Loucy (cell line): ENCODE results near the gene LHCGR.

Experiments used
- H2AFZ ChIP-seq: fragments of 200-600 bp; sonication (generic); 2 replicates; pipeline ENCODE4 v1.6.0; 2016; ENCODE audit warnings: antibody characterized with exemption, mild to moderate bottlenecking, low read length, moderate library complexity
- H3F3A ChIP-seq: fragments of 200-600 bp; 2 replicates; pipeline ENCODE4 v1.6.0; 2016; ENCODE audit warnings: antibody characterized with exemption, low read depth, mild to moderate bottlenecking
- H3K27me3 ChIP-seq: fragments of 200-600 bp; sonication (generic); 2 replicates; pipeline ENCODE4 v1.6.1; 2014; ENCODE audit warnings: low read length, mild to moderate bottlenecking; ENCODE audit not compliant: insufficient read depth, poor library complexity, severe bottlenecking
- H3K36me3 ChIP-seq: fragments of 200-600 bp; sonication (generic); 2 replicates; pipeline ENCODE4 v1.6.1; 2016; ENCODE audit warnings: low read length; ENCODE audit not compliant: insufficient read depth
- H3K4me1 ChIP-seq: fragments of 200-600 bp; sonication (generic); 2 replicates; pipeline ENCODE4 v1.5.1; 2014; ENCODE audit warnings: low read length, mild to moderate bottlenecking; ENCODE audit not compliant: insufficient read depth, poor library complexity, severe bottlenecking
- H3K4me2 ChIP-seq: fragments of 200-600 bp; sonication (generic); 2 replicates; pipeline ENCODE4 v1.6.0; 2014; ENCODE audit warnings: antibody characterized with exemption, low read length, low read depth, mild to moderate bottlenecking; ENCODE audit not compliant: poor library complexity, severe bottlenecking
- H3K4me3 ChIP-seq: fragments of 200-600 bp; sonication (generic); 2 replicates; pipeline ENCODE4 v1.5.1; 2014; ENCODE audit warnings: low read length, mild to moderate bottlenecking, mixed read lengths; ENCODE audit not compliant: poor library complexity, severe bottlenecking
- H3K79me2 ChIP-seq: fragments of 200-600 bp; sonication (generic); 2 replicates; pipeline ENCODE4 v1.6.1; 2014; ENCODE audit warnings: low read length; ENCODE audit not compliant: insufficient read depth
- H3K9ac ChIP-seq: fragments of 200-600 bp; sonication (generic); 2 replicates; pipeline ENCODE4 v1.6.0; 2014; ENCODE audit warnings: mild to moderate bottlenecking, low read depth, low read length, moderate library complexity; ENCODE audit not compliant: poor library complexity, severe bottlenecking
- H3K9me2 ChIP-seq: fragments of 200-600 bp; sonication (generic); replicated peaks from 2 replicates; pipeline ENCODE4 v1.6.1; 2016; ENCODE audit warnings: low read depth, low read length, mixed read lengths
- H3K9me3 ChIP-seq: fragments of 200-600 bp; sonication (generic); 2 replicates; pipeline ENCODE4 v1.6.1; 2014; ENCODE audit warnings: mild to moderate bottlenecking, antibody characterized with exemption, low read length, low read depth; ENCODE audit not compliant: insufficient read depth
- H4K20me1 ChIP-seq: fragments of 200-600 bp; sonication (generic); 2 replicates; pipeline ENCODE4 v1.6.0; 2014; ENCODE audit warnings: antibody characterized with exemption, low read length, mild to moderate bottlenecking; ENCODE audit not compliant: insufficient read depth, poor library complexity, severe bottlenecking
- EZH2phosphoT487 ChIP-seq: fragments of 200-600 bp; IDR thresholded peaks from 2 replicates; pipeline ENCODE4 v1.6.1; 2018; ENCODE audit warnings: antibody characterized with exemption, mild to moderate bottlenecking, moderate library complexity, borderline replicate concordance
- TF ChIP-seq, protein P1 (sequence below): fragments of 200-600 bp; sonication (generic); conservative IDR thresholded peaks from 2 replicates; pipeline ENCODE4 v1.5.1; 2014; ENCODE audit warnings: mild to moderate bottlenecking, antibody characterized with exemption, low read length

LHCGR gene

DNA sequence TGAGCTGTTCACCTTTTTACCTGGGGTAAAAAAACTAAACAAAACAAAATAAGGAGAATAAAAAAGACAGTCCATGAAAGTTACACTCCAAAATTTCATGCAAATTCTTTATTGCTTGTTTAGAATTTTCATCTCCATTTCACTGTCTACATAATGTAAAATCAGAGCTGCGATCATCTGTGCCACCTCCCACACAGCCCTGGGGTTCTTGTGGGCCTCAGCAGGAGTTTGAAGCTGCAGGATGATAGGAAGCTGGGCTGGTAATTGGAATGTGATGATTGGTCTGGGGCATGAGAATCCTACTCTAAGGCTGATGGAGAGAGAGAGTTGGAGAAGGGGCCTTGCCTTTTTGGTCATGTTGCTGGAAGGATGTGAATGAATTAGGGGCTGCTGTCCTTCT is 4.2 kb upstream of the LHCGR start:
- TF ChIP-seq, protein P1, sequence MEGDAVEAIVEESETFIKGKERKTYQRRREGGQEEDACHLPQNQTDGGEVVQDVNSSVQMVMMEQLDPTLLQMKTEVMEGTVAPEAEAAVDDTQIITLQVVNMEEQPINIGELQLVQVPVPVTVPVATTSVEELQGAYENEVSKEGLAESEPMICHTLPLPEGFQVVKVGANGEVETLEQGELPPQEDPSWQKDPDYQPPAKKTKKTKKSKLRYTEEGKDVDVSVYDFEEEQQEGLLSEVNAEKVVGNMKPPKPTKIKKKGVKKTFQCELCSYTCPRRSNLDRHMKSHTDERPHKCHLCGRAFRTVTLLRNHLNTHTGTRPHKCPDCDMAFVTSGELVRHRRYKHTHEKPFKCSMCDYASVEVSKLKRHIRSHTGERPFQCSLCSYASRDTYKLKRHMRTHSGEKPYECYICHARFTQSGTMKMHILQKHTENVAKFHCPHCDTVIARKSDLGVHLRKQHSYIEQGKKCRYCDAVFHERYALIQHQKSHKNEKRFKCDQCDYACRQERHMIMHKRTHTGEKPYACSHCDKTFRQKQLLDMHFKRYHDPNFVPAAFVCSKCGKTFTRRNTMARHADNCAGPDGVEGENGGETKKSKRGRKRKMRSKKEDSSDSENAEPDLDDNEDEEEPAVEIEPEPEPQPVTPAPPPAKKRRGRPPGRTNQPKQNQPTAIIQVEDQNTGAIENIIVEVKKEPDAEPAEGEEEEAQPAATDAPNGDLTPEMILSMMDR: no peak
- TF ChIP-seq EZH2phosphoT487: no peak
- no peak overlapping the region for H3K4me2 ChIP-seq
- no peaks in the 10 kb centered on the region for H4K20me1 ChIP-seq
- H3K4me3 ChIP-seq: no peak overlapping the region
- no peaks in the 10 kb centered on the region for H3K4me1 ChIP-seq
- no peaks in the 10 kb centered on the region for H3K79me2 ChIP-seq
- no peaks in the 10 kb centered on the region for H3K9me3 ChIP-seq
- no peaks in the 10 kb centered on the region for H3K27me3 ChIP-seq
- no peak overlapping the region for H2AFZ ChIP-seq
- H3K9me2 ChIP-seq: no peaks in the 10 kb centered on the region
- no peak overlapping the region for H3K9ac ChIP-seq
- H3F3A ChIP-seq: no peaks in the 10 kb centered on the region
- no peaks in the 10 kb centered on the region for H3K36me3 ChIP-seq

DNA sequence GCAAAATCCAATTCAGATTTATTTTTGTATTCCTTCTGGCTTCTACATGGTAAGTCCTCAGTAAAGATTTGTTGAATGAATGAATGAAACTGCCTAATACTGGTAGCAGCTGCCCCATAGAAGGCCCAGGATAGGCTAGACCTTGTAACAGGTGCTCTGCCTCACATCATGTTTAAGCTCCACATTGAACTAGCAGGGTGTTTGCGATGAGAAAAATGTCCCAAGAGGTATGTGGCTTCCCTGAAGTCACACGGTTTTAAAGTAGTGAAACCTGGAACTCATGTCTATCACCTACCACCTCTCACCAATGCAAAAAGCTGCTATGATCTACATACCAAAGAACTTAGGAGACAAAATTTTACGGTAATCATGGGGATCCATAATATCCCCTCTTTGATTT is 765 bp upstream of the LHCGR start:
- no peaks in the 10 kb centered on the region for H3K4me1 ChIP-seq
- no peaks in the 10 kb centered on the region for H3K36me3 ChIP-seq
- H3K9me2 ChIP-seq: no peaks in the 10 kb centered on the region
- H3F3A ChIP-seq: no peaks in the 10 kb centered on the region
- H3K4me3 ChIP-seq: no peak overlapping the region
- H3K9ac ChIP-seq: no peak overlapping the region
- no peaks in the 10 kb centered on the region for H4K20me1 ChIP-seq
- H3K27me3 ChIP-seq: no peaks in the 10 kb centered on the region
- no peak overlapping the region for H2AFZ ChIP-seq
- H3K4me2 ChIP-seq: no peak overlapping the region
- H3K79me2 ChIP-seq: no peaks in the 10 kb centered on the region
- no peaks in the 10 kb centered on the region for H3K9me3 ChIP-seq
- TF ChIP-seq EZH2phosphoT487: no peak
- TF ChIP-seq, protein P1: no peak

DNA sequence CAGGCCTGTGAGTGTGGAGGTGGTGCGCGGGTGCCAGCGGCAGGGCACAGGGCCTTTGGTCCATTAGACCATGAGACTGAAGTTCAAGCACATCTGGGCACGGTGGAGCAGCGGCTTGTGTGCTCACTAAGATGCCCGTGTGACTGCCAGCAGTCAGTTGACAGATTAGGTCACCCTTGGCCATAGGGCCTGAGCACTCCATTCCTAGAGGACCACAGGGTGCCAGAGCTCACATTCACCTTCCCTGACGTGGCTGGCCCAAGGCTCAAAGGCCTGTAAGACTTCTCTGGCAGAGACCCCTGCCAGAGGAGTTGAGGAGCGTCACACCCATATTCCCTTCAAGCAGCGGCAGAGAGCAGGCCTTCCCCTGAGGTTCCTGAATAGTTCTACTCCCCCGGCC is 650 bp downstream of the LHCGR start:
- Histone ChIP-seq H3F3A (no peaks in the 10 kb centered on the region), H3K4me2 (no peak overlapping the region), H4K20me1 (no peaks in the 10 kb centered on the region), H3K9ac (no peak overlapping the region), H3K4me1 (no peaks in the 10 kb centered on the region), H3K9me2 (no peaks in the 10 kb centered on the region), H3K36me3 (no peaks in the 10 kb centered on the region), H3K4me3 (no peak overlapping the region), H2AFZ (no peak overlapping the region), H3K79me2 (no peaks in the 10 kb centered on the region), H3K27me3 (no peaks in the 10 kb centered on the region), H3K9me3 (no peaks in the 10 kb centered on the region)
- TF ChIP-seq, protein P1: no peak
- no peak for TF ChIP-seq EZH2phosphoT487
